NCI-H2227 (cell line): Measurements from ENCODE around the gene TSEN54.

Source experiments
- DNase-seq: peaks from one replicate; lab custom pipeline; 2025; ENCODE audit not compliant: unreplicated experiment; lab: John Stamatoyannopoulos, UW

The TSEN54 gene

GRCh38 chr17:75488693-75489510 is 27.4 kb upstream of the TSEN54 start:
- no peak for DNase-seq

- DNase-seq = no peak
Measured at GRCh38 chr17:75489511-75489955, 26.8 kb upstream of the TSEN54 start.

DNA sequence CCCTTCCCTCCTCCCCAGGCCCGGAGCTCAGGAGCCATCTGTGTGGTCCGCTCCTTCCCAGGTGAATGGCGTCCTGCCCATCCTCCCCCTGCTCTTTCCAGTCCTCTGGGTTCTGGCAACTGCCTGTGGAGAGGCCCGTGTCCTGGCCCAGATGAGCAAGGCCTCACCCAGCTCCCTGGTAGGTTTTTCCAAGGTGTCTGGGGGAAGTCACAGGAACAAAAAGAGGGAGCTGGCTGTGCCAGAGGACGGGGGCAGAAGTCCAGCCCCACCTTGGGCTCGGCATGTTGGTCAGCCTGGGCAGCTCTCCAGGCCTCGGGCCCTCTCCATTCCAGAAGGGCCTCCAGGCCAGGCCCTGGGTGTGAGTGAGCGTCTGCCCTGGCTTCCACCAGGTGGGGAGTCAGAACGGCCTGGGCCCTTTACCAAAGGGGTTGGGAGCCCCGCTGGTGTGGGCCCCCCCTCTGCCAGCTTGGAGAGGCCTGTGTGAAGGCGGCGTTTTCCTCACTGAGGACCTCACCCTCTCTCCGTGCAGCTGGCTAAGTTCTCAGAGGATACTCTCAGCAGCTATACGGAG is 26.1 kb upstream of the TSEN54 start:
- DNase-seq = no peak

DNA sequence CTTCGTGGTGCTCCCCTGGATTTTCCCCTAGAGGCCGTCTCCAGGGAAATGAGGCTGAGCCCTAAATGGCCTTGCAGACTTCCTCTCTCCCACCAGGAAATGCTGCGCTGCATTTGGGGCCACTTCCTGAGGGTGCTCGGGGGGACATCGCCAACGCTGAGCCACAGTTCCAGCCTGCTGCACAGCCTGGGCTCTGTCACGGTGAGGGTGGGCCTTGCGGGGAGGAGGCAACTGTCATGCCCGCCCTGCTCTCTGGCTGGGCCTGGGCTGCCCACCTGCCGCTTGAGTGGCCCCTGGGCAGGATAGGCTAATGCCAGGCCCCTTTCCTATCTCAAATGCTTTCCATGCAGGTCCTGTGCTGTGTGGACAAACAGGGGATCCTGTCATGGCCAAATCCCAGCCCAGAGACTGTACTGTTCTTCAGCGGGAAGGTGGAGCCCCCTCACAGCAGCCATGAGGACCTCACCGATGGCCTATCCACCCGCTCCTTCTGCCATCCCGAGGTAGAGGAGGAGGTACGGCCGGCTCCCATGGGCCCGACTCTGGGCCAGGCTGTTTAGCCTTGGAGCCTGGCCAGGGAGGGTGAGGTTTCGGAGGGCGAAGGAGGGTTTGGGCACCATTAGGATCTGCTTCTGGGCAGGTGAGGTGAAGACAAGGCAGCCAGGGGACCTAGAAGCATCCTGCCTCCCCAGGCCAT is 25.2 kb upstream of the TSEN54 start:
- no peak for DNase-seq

- DNase-seq = no peak
Measured at GRCh38 chr17:75491680-75492079, 24.6 kb upstream of the TSEN54 start.

DNA sequence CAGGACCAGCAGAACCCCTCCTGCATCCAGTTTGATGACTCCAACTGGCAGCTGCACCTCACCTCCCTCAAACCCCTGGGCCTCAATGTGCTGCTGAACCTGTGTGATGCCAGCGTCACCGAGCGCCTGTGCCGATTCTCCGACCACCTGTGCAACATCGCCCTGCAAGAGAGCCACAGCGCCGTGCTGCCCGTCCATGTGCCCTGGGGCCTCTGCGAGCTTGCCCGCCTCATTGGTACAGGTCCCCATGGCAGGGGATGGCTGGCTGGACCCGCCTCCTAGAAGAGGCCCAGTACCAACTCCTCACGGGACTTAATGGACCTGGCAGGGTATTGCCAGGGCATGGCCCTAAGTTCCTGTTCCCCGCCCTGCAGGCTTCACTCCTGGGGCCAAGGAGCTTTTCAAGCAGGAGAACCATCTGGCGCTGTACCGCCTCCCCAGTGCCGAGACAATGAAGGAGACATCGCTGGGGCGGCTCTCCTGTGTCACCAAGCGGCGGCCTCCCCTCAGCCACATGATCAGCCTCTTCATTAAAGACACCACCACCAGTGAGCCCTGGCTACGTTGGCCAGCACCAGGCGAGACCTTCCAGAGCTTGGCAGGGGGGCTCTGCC is 23.7 kb upstream of the TSEN54 start:
- no peak for DNase-seq

GRCh38 chr17:75493476-75494129 is 22.7 kb upstream of the TSEN54 start:
- DNase-seq = no peak

GRCh38 chr17:75494326-75494877 is 21.9 kb upstream of the TSEN54 start:
- DNase-seq = no peak

- DNase-seq = no peak
Measured at GRCh38 chr17:75496005-75496404, 20.3 kb upstream of the TSEN54 start.

GRCh38 chr17:75498039-75498725 is 18.1 kb upstream of the TSEN54 start:
- DNase-seq = no peak

DNA sequence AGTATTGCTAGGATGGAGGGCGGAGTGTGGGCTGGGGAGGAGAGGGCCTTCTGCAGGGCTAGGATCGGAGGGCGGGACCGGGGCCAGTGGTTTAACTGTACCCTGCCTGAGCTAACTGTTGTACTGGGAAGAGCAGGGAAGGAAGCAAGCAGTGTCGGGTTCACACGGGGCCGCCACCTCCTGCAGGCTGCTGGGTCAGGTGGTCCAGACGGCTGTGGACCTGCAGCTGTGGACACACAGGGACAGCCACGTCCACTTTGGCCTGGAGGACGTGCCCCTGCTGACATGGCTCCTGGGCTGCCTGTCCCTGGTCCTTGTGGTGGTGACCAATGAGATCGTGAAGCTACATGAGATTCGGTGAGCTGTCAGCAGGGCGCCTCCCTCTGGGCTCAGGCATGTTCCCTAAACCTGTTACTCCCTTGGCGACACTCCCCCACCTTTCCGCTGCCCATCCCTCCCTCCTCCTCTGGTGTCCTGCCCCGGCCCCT is 17.6 kb upstream of the TSEN54 start:
- no peak for DNase-seq

DNA sequence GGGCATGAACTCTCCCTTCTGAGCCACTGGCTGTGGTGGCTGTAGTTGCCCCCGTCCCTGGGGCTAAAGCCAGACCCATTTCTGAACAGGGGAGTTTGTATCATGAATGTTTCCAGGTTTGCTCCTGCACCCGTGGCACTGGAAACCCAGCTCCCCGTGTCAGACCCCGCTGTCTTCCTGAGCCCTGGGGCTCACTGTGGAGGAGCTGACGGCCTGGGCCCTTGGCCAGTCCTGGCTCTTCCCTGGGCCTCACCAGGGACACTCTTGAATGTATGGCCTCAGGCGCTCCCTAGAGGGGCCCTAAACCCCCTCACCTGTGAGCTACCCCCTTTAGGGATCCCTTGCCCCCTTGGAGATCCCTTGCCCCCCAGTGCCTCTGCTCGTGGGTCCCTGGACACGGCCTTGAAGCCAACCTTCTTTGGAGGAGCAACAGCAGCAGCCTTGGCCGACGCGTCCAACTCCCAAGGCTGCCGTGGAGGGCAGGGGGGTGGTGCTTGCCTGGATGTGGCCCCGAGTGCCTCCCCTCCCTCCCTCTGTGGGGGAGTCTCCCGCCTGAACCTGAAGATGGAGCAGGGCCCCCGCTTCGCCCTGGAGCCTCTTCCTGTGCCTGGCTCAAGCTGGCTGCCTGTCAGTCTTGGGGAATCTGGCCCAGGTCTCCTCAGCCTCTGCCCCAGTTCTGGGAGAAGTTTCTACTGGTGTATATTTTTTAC is 16.9 kb upstream of the TSEN54 start:
- DNase-seq = no peak

GRCh38 chr17:75500419-75501216 is 15.7 kb upstream of the TSEN54 start:
- DNase-seq = no peak

DNA sequence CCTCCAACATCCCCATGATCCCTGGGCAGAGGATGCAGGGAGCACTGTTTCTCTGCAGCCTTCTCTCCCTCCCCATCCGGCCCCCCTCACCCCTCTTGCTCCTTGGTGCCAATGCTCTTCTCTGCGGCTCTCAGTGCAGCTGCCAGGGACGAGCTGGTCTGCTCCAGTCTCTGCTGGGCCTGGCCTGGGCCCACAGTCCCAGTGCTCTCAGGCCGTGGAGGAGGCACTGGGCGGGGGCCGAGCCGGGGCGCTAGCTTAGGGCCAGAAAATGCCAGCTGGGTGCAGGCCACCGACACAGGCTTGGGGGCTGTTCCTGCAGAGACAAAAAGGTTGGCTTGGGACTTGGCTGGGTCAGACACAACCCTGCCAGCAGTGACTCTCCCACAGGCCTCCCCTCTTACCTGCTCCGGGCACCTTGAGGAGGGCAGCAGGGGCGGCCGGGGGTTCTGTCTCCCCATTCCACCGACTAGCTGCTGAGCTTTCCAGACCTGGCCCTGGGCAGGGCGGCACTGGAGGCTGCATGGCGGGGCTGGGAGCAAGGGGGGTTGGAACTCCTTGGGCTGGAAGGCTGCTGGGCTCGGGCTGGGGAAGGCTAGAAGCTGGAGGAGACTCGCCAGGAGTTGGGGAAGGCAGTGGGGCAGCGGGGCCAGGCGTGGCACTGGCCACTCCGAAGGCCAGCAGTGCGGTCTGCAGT is 14.8 kb upstream of the TSEN54 start:
- no peak for DNase-seq

DNA sequence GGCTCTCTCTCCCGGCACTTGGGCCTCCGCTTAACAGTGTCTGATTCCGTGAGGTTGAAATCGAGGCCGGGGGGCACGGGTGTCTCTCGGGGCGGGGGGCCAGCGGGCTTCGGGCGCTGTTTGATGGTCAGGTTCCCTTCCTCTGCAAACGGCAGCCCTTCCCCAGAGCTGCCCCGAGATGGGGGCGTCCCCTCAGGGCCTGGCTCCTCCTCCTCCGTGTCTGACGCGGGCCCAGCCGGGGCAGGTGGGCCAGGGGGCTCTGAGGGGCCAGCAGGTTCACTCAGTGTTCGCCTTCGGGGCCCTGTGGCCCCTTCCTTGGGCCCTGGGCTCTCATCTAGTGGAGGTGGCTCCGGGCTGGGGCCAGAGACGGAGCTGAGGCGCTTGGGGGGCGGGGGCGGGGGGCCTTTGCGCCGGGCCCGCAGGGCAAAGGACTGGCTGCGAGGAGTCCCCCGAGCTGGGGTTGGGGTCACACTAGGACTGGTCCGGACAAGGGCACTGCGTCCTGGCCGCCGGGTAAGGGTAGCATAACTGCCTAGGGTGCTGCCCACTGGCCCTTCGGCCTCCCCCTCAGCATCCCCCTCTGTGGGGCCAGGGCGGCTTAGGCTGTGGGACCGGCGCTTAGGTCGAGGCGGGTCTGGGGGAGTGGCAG is 14.1 kb upstream of the TSEN54 start:
- no peak for DNase-seq

DNA sequence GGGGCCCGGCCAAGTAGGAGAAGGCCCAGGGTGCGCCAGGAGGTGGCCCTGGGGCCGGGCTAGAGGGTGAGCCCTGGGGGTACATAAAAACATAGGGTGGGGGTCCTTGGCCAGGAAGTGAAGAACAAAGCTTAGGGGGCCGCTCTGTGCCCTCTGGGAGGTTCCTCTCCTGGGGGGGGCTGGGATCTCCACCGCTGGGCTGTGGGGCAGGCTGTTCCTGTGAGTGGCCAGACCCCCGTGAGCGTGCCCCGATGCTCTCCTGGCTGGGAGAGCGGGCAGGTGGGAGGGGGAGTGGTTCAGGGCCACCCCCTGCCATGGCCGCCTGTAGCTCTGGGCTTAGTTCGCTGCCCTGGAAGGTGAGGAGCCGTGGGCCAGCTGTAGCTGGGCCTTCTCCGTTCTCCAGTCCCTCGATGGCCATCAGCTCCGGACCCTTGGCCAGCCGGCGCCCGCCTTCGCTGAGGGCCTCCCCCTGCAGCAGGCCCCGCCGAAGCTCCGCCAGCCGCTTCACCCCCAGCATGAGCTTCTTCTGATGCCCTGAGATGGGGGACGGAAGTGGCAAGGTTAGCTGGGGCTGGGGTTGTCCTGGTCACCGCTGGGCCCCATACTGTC is 13.5 kb upstream of the TSEN54 start:
- no peak for DNase-seq

DNA sequence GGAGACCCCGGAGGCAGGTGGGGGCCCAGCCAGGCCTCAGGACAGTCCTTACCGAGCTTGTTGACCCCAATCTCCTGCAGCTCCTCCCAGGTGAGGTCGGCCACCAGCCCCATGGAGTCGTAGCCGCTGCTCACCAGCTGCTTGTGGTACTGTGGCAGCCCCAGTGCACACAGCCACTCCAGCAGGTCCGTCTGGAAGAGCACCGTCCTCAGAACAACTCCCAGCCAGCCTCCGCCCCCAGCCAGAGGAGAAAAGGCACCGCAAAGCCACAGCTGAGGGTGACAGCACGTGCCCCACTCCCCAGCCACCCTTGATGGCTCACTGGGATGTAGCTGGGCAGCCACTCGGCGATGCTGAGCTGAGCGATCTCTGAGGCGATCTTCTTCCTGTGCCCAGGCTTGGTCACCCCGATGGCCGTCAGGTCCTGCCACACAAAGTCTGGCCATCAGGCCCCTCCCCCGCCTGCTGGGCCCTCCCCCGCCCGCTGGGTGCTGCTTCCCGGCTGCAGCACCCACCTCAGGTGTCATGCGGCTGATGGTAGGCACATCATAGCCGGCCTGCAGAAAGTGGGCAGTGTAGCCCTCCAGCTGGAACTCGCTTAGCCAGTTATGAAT is 12.9 kb upstream of the TSEN54 start:
- no peak for DNase-seq
